ELR (cell line): ENCODE measurements around the gene IFT52.
"Not testable (repeated sequence)": the region's sequence is repeated elsewhere in the genome, so short reads cannot be mapped to it uniquely, and the experiment has no call there.

ENCODE experiments used
- DNase-seq: peaks from one replicate; pipeline ENCODE4 v3.0.0-alpha.2; 2015; ENCODE audit warnings: low read depth

IFT52 gene

GRCh38 chr20:43567477-43567876 is 23.3 kb upstream of the IFT52 start:
- no peak for DNase-seq

GRCh38 chr20:43568706-43569105 is 22.0 kb upstream of the IFT52 start:
- no peak for DNase-seq

- no peak for DNase-seq
Observed at GRCh38 chr20:43569282-43569681, 21.5 kb upstream of the IFT52 start.

- DNase-seq: no peak
Observed at GRCh38 chr20:43570496-43570895, 20.2 kb upstream of the IFT52 start.

- no peak for DNase-seq
Observed at GRCh38 chr20:43571310-43571709, 19.4 kb upstream of the IFT52 start.

- no peak for DNase-seq
Observed at GRCh38 chr20:43571771-43572170, 19.0 kb upstream of the IFT52 start.

- DNase-seq: no peak
Observed at GRCh38 chr20:43572891-43573290, 17.8 kb upstream of the IFT52 start.

- no peak for DNase-seq
Observed at GRCh38 chr20:43576108-43576507, 14.6 kb upstream of the IFT52 start.

GRCh38 chr20:43579861-43580793 is 10.6 kb upstream of the IFT52 start:
- DNase-seq: no peak

GRCh38 chr20:43583133-43583864 is 7.4 kb upstream of the IFT52 start:
- DNase-seq: no peak

GRCh38 chr20:43583982-43584432 is 6.7 kb upstream of the IFT52 start:
- DNase-seq: peak; percentile 76

GRCh38 chr20:43584448-43585136 is 6.1 kb upstream of the IFT52 start:
- DNase-seq: peak; percentile 41

- no peak for DNase-seq
Observed at GRCh38 chr20:43586641-43587040, 4.1 kb upstream of the IFT52 start.

- not testable (repeated sequence) for DNase-seq
Observed at GRCh38 chr20:43588526-43588925, 2.2 kb upstream of the IFT52 start.

GRCh38 chr20:43590036-43590391 is 723 bp upstream of the IFT52 start:
- peak; percentile 24 for DNase-seq

- not testable (repeated sequence) for DNase-seq
Observed at GRCh38 chr20:43601960-43602359, 11.2 kb downstream of the IFT52 start.

GRCh38 chr20:43603124-43603523 is 12.4 kb downstream of the IFT52 start:
- DNase-seq: no peak

GRCh38 chr20:43605715-43606114 is 15.0 kb downstream of the IFT52 start:
- no peak for DNase-seq

- not testable (repeated sequence) for DNase-seq
Observed at GRCh38 chr20:43607278-43607677, 16.5 kb downstream of the IFT52 start.

GRCh38 chr20:43631598-43631997 is 40.9 kb downstream of the IFT52 start:
- DNase-seq: no peak

GRCh38 chr20:43636429-43636828 is 45.7 kb downstream of the IFT52 start:
- no peak for DNase-seq

GRCh38 chr20:43642548-43642947 is 51.8 kb downstream of the IFT52 start:
- DNase-seq: no peak
